Measurements from ENCODE around the gene PICK1. TPM values are rescaled to one million over a fixed set of nuclear protein-coding genes. Genes with fewer than 3 reads are reported as not detected.

The PICK1 gene
- total RNA-seq, 1 donor = 6.5 TPM

DNA sequence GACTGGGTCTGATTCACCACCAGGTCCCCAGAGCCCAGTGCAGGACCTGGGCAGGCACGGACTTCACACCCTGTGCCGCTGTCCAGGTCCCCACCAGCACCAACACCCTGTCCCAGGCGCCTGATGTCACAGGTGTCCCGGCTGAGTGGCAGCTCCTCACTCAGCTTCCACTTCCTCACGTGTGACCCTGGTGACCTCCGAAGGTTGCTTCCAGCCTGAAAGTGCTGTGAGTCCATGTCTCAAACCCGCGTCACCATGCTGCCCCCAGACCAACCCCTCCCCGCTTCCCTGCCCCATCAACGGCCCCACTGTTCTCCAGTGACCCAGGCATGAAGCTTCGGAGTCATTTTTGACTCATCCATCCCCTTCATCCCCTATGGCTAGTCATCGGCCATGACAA, 25.7 kb upstream of the PICK1 start:
- no peak for DNase-seq (ENCODE audit: low read depth)
- no peak overlapping the region for H3K4me3 ChIP-seq (ENCODE audit: low read depth, low read length)
- TF ChIP-seq, protein P1, sequence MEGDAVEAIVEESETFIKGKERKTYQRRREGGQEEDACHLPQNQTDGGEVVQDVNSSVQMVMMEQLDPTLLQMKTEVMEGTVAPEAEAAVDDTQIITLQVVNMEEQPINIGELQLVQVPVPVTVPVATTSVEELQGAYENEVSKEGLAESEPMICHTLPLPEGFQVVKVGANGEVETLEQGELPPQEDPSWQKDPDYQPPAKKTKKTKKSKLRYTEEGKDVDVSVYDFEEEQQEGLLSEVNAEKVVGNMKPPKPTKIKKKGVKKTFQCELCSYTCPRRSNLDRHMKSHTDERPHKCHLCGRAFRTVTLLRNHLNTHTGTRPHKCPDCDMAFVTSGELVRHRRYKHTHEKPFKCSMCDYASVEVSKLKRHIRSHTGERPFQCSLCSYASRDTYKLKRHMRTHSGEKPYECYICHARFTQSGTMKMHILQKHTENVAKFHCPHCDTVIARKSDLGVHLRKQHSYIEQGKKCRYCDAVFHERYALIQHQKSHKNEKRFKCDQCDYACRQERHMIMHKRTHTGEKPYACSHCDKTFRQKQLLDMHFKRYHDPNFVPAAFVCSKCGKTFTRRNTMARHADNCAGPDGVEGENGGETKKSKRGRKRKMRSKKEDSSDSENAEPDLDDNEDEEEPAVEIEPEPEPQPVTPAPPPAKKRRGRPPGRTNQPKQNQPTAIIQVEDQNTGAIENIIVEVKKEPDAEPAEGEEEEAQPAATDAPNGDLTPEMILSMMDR (IDR thresholded peaks at IDR 0.05; ENCODE audit: insufficient read depth, low read length) = no peak

GRCh38 chr22:38032681-38033521, 24.3 kb upstream of the PICK1 start:
- TF ChIP-seq, protein P1 (IDR thresholded peaks at IDR 0.05; ENCODE audit: insufficient read depth, low read length) = no peak
- H3K4me3 ChIP-seq (ENCODE audit: low read depth, low read length) = no peak overlapping the region
- peak; percentile 66 for DNase-seq (ENCODE audit: low read depth)

DNA sequence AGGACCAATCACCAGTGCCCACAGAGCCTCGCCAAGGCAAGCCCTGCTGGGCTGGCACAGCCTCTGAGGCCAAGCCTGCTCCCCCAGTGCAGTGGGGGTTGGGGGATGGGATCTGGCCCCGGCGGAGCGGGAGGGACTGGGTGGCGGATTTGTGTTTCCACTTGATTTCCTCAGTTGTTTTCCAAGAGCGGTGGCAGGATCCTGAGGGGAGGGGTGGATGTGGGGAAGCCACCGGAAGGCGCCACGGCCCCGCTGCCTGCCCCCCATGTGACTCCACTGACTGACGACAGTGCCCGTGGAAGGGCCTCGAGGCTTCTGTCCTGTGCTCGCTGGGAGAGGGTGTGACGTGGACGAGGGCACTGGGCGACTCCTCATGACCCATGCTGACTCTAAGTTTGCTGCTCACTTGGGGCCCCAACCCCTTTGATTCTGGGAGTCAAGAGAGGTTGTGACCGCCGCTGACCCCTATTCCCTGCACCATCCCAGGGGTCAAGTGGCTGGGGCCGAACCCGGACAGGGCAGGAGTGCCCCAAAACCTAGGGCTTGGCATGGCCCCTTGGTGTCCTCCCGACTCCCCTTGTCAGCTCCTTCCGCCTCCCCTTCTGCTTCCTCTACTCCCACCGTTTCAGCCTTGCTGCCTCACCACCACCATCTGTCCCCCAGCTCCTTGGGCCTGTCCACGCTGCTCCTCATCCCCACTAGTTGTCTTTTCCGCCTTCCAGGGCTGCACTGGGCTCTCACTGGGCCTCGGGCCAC, 23.5 kb upstream of the PICK1 start:
- TF ChIP-seq, protein P1 (IDR thresholded peaks at IDR 0.05; ENCODE audit: insufficient read depth, low read length) = no peak
- DNase-seq (ENCODE audit: low read depth) = no peak
- no peak overlapping the region for H3K4me3 ChIP-seq (ENCODE audit: low read depth, low read length)

GRCh38 chr22:38034278-38034882, 22.8 kb upstream of the PICK1 start:
- peak; percentile 91 for DNase-seq (ENCODE audit: low read depth)
- TF ChIP-seq, protein P1 (IDR thresholded peaks at IDR 0.05; ENCODE audit: insufficient read depth, low read length) = no peak
- no peak overlapping the region for H3K4me3 ChIP-seq (ENCODE audit: low read depth, low read length)

GRCh38 chr22:38034884-38035529, 22.2 kb upstream of the PICK1 start:
- no peak for DNase-seq (ENCODE audit: low read depth)
- H3K4me3 ChIP-seq (ENCODE audit: low read depth, low read length) = no peak overlapping the region
- TF ChIP-seq, protein P1 (IDR thresholded peaks at IDR 0.05; ENCODE audit: insufficient read depth, low read length) = no peak

GRCh38 chr22:38035530-38035885, 21.7 kb upstream of the PICK1 start:
- no peak for DNase-seq (ENCODE audit: low read depth)
- TF ChIP-seq, protein P1 (IDR thresholded peaks at IDR 0.05; ENCODE audit: insufficient read depth, low read length) = no peak
- no peak overlapping the region for H3K4me3 ChIP-seq (ENCODE audit: low read depth, low read length)

Measured in fibroblast of the aortic adventitia (primary cell).